ENCODE data around the gene MZB1.
"Not testable (repeated sequence)": the region's sequence is repeated elsewhere in the genome, so short reads cannot be mapped to it uniquely, and the experiment has no call there.

Gene MZB1

GRCh38 chr5:139410121-139410992 is 20.6 kb upstream of the MZB1 start:
- no peak for DNase-seq (ENCODE audit: low read depth)

GRCh38 chr5:139409116-139409515 is 19.4 kb upstream of the MZB1 start:
- not testable (repeated sequence) for DNase-seq (ENCODE audit: low read depth)

- DNase-seq (ENCODE audit: low read depth), result no peak
Observed at GRCh38 chr5:139408191-139408590, 18.5 kb upstream of the MZB1 start.

GRCh38 chr5:139407517-139407916 is 17.8 kb upstream of the MZB1 start:
- DNase-seq (ENCODE audit: low read depth), result no peak

GRCh38 chr5:139406963-139407362 is 17.2 kb upstream of the MZB1 start:
- no peak for DNase-seq (ENCODE audit: low read depth)

GRCh38 chr5:139404484-139404840 is 14.7 kb upstream of the MZB1 start:
- no peak for DNase-seq (ENCODE audit: low read depth)

GRCh38 chr5:139403787-139404483 is 14.2 kb upstream of the MZB1 start, which contains the start of gene SPATA24:
TSS of gene SPATA24 (minus strand) at chr5:139404089. CDS start at chr5:139404060, 29 bp downstream.
- DNase-seq (ENCODE audit: low read depth), result peak; percentile 99

- DNase-seq (ENCODE audit: low read depth), result no peak
Observed at GRCh38 chr5:139403418-139403786, 13.7 kb upstream of the MZB1 start.

- DNase-seq (ENCODE audit: low read depth), result peak; percentile 27
Observed at GRCh38 chr5:139402561-139403158, 12.9 kb upstream of the MZB1 start.

- no peak for DNase-seq (ENCODE audit: low read depth)
Observed at GRCh38 chr5:139401546-139401945, 11.8 kb upstream of the MZB1 start.

GRCh38 chr5:139399501-139400121 is 9.9 kb upstream of the MZB1 start:
- DNase-seq (ENCODE audit: low read depth), result no peak

GRCh38 chr5:139397921-139398320 is 8.2 kb upstream of the MZB1 start:
- peak; percentile 26 for DNase-seq (ENCODE audit: low read depth)

GRCh38 chr5:139396691-139397090 is 7.0 kb upstream of the MZB1 start:
- DNase-seq (ENCODE audit: low read depth), result no peak

- DNase-seq (ENCODE audit: low read depth), result peak; percentile 46
Observed at GRCh38 chr5:139395844-139396640, 6.3 kb upstream of the MZB1 start.

GRCh38 chr5:139394654-139395566 is 5.2 kb upstream of the MZB1 start, which contains the start of gene PROB1:
TSS of gene PROB1 (minus strand) at chr5:139395104. CDS start at chr5:139395081, 23 bp downstream.
- DNase-seq (ENCODE audit: low read depth), result peak; percentile 42

- DNase-seq (ENCODE audit: low read depth), result peak; percentile 42
Observed at GRCh38 chr5:139394123-139394653, 4.5 kb upstream of the MZB1 start.

- DNase-seq (ENCODE audit: low read depth), result no peak
Observed at GRCh38 chr5:139393497-139394122, 3.9 kb upstream of the MZB1 start.

- DNase-seq (ENCODE audit: low read depth), result peak; percentile 59
Observed at GRCh38 chr5:139392678-139393496, 3.2 kb upstream of the MZB1 start.

- DNase-seq (ENCODE audit: low read depth), result no peak
Observed at GRCh38 chr5:139392324-139392677, 2.6 kb upstream of the MZB1 start.
